HG02571 (cell line): Measurements from ENCODE around the gene ADD1.

Experiments
- ATAC-seq: cut with Tn5 transposase; IDR thresholded peaks from one replicate; pipeline ENCODE4 v1.9.1; 2021; ENCODE audit warnings: mild to moderate bottlenecking, moderate library complexity; ENCODE audit not compliant: unreplicated experiment

Gene ADD1

DNA sequence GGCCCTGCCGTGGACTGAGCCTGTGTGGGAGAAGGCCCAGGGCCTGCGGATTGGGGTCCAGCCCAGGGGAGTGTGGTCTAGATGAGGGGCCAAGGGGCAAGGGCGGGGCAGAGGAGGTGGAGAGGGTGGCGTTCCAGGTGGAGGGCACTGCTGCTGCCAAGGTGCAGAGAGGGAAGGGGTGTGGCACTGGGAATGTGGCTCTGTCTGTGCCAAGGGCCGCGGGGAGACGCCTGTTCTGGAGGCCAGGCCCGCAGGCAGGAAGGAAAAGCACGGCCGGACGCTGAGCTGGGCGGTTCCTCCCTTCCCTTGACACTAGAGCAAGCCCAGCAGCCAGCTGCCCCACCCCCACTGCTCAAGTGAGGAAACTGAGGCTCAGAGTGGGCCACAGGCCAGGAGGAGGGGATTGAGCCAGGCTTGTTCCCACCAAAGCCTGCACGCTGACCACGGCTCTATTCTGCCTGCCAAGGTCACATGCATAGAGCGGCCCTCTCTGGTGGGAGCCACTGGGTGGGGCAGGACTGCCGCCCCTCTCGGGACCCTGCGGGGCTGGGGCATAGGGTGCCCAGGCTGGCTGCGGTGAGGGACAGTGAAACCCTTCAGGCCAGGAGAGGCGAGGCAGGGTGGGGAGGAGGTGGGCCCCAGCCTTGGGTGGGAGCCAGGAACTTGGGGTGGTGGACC is 37.8 kb upstream of the ADD1 start:
- ATAC-seq: no peak

- ATAC-seq: no peak
Measured at GRCh38 chr4:2806390-2807355, 37.0 kb upstream of the ADD1 start.

GRCh38 chr4:2807571-2807970 is 36.1 kb upstream of the ADD1 start:
- ATAC-seq: no peak

- no peak for ATAC-seq
Measured at GRCh38 chr4:2808001-2808400, 35.6 kb upstream of the ADD1 start.

GRCh38 chr4:2809610-2810180 is 33.9 kb upstream of the ADD1 start:
- ATAC-seq: no peak

DNA sequence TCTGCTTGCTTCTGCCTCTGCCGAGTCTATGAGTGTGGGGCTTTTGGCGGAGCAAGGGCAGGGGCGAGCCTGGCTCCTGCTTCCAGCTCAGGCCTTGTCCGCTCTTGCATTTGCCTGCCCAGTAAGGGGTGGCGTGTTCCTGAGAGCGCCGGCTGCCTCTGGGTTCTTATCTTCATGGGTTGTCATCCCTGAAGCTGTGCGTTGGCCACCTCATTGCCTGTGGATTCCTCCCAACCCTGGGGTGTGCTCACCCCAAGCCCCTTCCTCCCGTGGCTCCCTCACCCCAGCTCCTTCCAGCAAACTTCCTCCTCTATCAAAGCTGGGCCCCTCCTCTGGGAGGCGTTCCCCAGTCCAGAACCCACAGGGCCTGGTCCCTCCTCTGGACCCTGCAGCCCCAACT is 33.3 kb upstream of the ADD1 start:
- no peak for ATAC-seq

GRCh38 chr4:2811830-2812611 is 31.6 kb upstream of the ADD1 start:
- ATAC-seq: peak; percentile 41

DNA sequence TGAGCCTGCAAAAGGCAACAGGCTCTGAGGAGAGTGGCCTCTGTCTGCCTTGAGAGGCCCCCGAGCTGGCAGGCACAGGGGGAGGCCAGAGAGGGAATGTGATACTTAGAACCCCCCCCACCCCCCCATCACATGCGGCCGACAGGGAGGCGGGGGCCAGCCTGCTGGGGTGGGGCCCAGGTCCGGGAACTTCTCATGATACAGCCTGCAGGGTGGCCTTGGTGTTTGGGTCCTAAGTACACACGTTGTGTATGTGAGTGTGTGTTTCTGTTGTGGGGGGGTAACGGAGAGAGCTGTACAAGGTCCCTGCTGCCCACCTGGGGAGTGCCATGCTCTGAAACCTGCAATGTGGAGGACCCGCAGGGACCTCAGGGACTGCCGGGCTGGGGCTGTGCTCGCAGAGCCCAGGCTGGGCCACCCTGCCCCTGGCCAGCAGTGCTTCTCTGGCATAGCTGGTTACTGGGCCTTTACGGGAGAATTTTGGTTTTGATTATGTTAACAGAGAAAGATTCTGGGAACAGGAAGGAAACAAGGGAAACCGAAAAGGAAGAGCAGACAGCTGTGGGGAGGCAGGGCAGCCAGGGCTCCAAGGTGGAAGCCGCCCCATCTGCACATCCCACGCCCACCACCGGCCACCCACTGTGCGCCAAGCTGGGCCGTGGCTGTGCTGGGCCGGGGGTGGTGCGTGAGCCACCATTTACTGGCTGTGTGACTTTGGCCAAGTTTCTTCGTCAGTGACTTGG is 30.9 kb upstream of the ADD1 start:
- no peak for ATAC-seq

DNA sequence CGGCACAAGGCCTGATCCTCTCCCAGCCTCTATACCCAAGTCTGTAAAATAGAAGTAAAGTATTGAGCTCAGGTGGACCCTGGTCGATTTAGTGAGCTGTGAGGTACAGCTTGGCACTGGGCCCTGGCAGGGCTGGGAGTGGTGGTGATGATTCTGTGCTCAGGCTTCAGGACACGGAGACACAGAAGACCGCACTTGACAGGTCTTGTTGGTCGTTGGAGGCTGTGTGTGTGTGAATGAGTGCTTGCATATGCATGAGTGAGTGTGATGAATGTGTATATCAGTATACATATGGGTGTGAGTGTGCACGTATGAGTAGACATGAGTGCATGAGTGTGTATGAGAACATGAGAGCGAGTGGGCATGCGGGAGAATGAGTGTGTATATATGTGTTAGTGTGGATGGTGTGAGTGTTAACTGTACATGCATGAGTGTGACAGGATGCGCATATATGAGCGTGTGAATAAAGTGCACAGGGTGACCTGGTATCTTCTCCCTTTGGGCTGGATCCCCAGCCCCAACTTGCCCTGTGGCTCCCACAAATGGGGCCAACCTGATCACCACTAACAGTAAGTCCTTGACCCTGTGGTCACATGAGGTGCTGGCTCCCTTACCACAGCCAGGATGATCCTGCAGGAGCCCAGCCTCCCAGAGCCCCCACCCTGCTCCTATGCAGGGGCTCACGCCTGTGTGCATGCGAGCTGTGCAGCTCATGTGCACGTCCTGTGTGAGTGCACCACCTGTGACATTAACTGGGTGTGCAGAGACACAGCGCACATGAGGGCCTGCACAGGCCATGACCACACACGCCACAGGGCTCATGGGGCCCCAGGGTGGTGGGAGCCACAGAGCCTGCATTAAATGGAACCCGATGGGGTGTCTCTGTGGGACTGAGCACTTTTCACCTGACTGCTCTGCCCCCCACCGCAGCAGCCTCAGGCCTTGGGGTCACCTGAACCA is 29.9 kb upstream of the ADD1 start:
- no peak for ATAC-seq

GRCh38 chr4:2814627-2815270 is 28.9 kb upstream of the ADD1 start:
- ATAC-seq: no peak

- no peak for ATAC-seq
Measured at GRCh38 chr4:2816401-2816954, 27.2 kb upstream of the ADD1 start.

DNA sequence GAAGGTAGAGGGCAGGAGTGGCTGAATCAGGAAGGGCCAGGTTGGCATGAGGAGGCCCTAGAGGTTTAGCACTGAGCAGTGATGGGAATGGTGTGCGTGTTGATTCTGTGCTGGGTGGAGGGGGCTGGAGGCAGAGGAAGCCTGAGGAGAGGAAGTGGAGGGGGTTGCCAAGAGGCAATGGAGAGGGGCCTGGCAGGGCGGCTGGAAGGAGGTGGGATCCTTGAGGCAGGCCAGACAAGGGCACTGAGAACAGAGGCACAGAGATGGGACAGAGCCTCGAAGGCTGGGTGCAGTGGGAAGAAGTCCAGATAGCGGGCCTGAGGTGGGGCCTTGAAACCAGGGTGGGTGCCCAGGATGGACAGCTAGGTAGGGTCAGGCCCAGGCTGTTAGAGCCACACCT is 26.5 kb upstream of the ADD1 start:
- ATAC-seq: no peak

- no peak for ATAC-seq
Measured at GRCh38 chr4:2817701-2818350, 25.8 kb upstream of the ADD1 start.

DNA sequence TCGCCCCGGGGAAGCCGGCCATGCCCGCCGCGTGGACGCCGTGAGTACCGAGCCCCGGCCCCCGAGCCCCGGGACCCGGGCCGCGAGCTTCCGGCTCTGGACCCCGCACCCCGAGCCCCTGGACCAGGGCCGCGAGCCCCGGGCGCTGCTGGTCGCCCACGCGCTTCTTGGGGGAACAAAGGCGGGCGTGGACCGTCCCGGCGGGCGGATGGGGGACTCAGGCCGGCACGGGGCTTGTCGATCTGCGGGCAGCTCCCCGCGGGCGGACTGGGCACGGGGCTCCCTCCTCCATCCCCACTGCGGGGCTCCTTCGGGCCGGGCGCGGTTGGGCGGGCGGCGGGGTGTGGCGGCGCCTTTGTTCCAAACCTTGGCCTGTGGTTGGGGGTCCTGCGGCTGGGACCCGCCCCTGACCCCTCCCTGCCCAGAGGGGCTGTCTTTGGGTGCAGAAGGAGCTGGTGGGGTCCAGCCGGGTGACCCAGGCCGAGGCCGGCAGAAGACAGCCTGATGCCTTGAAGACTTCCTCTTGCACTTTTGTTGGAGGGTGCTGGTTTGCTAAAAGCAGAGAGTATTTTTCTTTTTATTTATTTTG is 25.2 kb upstream of the ADD1 start:
- ATAC-seq: no peak

GRCh38 chr4:2819244-2820215 is 24.1 kb upstream of the ADD1 start:
- no peak for ATAC-seq

DNA sequence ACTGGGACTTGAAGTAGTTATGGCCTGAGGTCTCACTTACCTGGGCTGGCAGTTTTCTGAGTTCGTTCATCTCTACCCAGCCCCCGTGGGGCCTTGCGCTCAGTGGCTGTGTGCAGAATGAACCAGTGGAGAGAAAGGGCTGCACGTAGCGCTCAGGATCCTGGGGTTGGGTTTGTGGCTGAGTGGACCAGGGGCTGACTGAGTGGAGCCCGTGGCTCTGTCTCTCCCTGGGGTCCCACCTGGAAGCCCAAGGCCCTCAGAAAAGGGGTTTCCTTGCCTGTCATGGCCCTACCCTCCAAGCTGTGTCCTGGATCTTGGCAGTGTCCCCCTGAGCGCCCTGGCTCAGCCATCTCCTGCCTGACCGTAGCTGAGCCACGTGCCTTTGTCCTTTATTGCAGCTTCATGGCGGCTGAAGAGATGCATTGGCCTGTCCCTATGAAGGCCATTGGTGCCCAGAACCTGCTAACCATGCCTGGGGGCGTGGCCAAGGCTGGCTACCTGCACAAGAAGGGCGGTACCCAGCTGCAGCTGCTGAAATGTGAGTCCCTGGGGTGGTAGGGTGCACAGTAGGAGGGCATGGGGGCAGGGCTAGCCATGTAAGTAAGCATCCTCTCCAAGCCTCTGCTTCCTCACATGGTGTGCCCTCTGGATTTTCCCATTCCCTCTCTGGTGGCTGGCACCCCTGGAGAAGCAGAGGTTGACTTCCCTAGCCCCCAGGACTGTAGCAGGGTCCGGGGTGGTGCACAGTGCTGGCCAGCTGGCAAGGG is 23.2 kb upstream of the ADD1 start:
- ATAC-seq: no peak
